K562 (cell line): ENCODE measurements around the gene ADAT2. TPM values are rescaled to one million over a fixed set of nuclear protein-coding genes. Genes with fewer than 3 reads are reported as not detected.

Experiments used
- ATAC-seq: fragments of 200-7000 bp; cut with Tn5 transposase; 3 replicates; pipeline ENCODE4 v1.9.1; 2020; ENCODE audit warnings: moderate library complexity
- BruUV-seq: library from RNA; stranded (reverse); fragments of 400-500 nt; replicated peaks from 2 replicates; lab custom pipeline; 2021; lab: Mats Ljungman, UMichigan
- CTCF ChIA-PET: fragments of 300-600 bp; formaldehyde crosslinking; extraction: SDS; loops from one replicate; lab custom pipeline; 2021; ENCODE audit warnings: low intra/inter-chr PET ratio; lab: Yijun Ruan, JAX
- POLR2A ChIA-PET: fragments of 300-600, 350-650 bp; sonication (Branson Sonifier 250); formaldehyde crosslinking; extraction: SDS; loops from one replicate; lab custom pipeline; 2021; ENCODE audit warnings: antibody characterized with exemption, inconsistent platforms; lab: Yijun Ruan, JAX
- DNase-seq, 4 experiments: peaks; one replicate each; pipeline versions ENCODE4 v3.0.0 to v3.0.0-alpha.2; 2011 to 2018; ENCODE audit warnings: low spot score in 3 of 4, mixed read lengths in 3 of 4; ENCODE audit errors: extremely low read depth in 1 of 4
- FAIRE-seq: peaks from 2 replicates; lab custom pipeline; 2011; peaks lifted over from hg19 to GRCh38; lab: Jason Lieb, UNC
- H2AFZ ChIP-seq: 2 replicates; pipeline ENCODE4 v1.6.0; 2011; ENCODE audit warnings: low read depth, low read length, control low read depth, inconsistent platforms
- H3K27ac ChIP-seq: fragments of 200-600 bp; 3 replicates; pipeline ENCODE4 v1.8.0; 2011; ENCODE audit warnings: low read depth, mild to moderate bottlenecking, control low read depth, inconsistent platforms, low read length, moderate library complexity, mixed read lengths; ENCODE audit errors: extremely low read depth
- H3K27me3 ChIP-seq, 2 experiments: fragments of 300-600 bp in 1 of 2; 2 replicates in 1 of 2; 3 replicates in 1 of 2; pipeline versions ENCODE4 v1.6.0 to v1.8.0; 2011; ENCODE audit warnings: inconsistent platforms in 2 of 2, low read length in 2 of 2, mild to moderate bottlenecking in 1 of 2, mixed read lengths in 1 of 2, moderate library complexity in 1 of 2; ENCODE audit not compliant: control insufficient read depth in 2 of 2, insufficient read depth in 2 of 2
- H3K36me3 ChIP-seq: fragments of 300-600 bp; 3 replicates; pipeline ENCODE4 v1.8.0; 2011; ENCODE audit warnings: mild to moderate bottlenecking, low read length, inconsistent platforms; ENCODE audit not compliant: control insufficient read depth, insufficient read depth
- H3K4me1 ChIP-seq, 2 experiments: fragments of 200-600 bp in 1 of 2; replicated peaks in 1 of 2; 2 replicates in 1 of 2; 3 replicates in 1 of 2; pipeline versions ENCODE4 v1.5.1 to v1.8.0; 2011; ENCODE audit warnings: inconsistent platforms in 2 of 2, low read length in 2 of 2, mild to moderate bottlenecking in 1 of 2, mixed read lengths in 1 of 2, moderate library complexity in 1 of 2; ENCODE audit not compliant: control insufficient read depth in 2 of 2, insufficient read depth in 2 of 2
- H3K4me2 ChIP-seq: 2 replicates; pipeline ENCODE4 v1.6.1; 2011; ENCODE audit warnings: low read length, control low read depth, inconsistent platforms, mixed read lengths; ENCODE audit not compliant: insufficient read depth
- H3K4me3 ChIP-seq: fragments of 200-600 bp; sonication (generic), shearing (Covaris generic); 2 replicates; pipeline ENCODE4 v1.5.1; 2016; ENCODE audit warnings: control low read depth, inconsistent platforms
- H3K79me2 ChIP-seq: fragments of 200-600 bp; 3 replicates; pipeline ENCODE4 v1.8.0; 2011; ENCODE audit warnings: low read length, inconsistent platforms; ENCODE audit not compliant: control insufficient read depth, insufficient read depth
- H3K9ac ChIP-seq, 2 experiments: 2 replicates each; pipeline versions ENCODE4 v1.6.0 to v1.6.1; 2011; ENCODE audit warnings: low read depth in 2 of 2, low read length in 2 of 2, control low read depth in 1 of 2, inconsistent platforms in 1 of 2, mild to moderate bottlenecking in 1 of 2, mixed read lengths in 1 of 2; ENCODE audit not compliant: insufficient read depth in 1 of 2
- H3K9me1 ChIP-seq: one replicate; pipeline ENCODE4 v1.6.0; 2011; ENCODE audit warnings: inconsistent platforms, mild to moderate bottlenecking, low read length, moderate library complexity; ENCODE audit not compliant: control insufficient read depth, insufficient read depth
- H3K9me3 ChIP-seq: replicated peaks from 2 replicates; pipeline ENCODE4 v1.5.1; 2011; ENCODE audit warnings: low read depth, low read length, inconsistent platforms; ENCODE audit not compliant: control insufficient read depth, insufficient read depth
- H4K20me1 ChIP-seq: replicated peaks from 2 replicates; pipeline ENCODE4 v1.6.1; 2011; ENCODE audit warnings: low read length, inconsistent platforms, mixed read lengths; ENCODE audit not compliant: control insufficient read depth, insufficient read depth
- ARID1B ChIP-seq: fragments of 450-650 bp; IDR thresholded peaks from 2 replicates; pipeline ENCODE4 v1.6.1; 2016; ENCODE audit warnings: antibody characterized with exemption, mild to moderate bottlenecking, inconsistent platforms
- FOXP1 ChIP-seq: sonication (generic); formaldehyde crosslinking; IDR thresholded peaks from 2 replicates; pipeline ENCODE4 v1.8.0; 2022; ENCODE audit warnings: mild to moderate bottlenecking, missing genetic modification reagents
- HNRNPH1 ChIP-seq: fragments of 200-400 bp; formaldehyde crosslinking; optimal IDR thresholded peaks from 2 replicates; pipeline ENCODE3; 2017; ENCODE audit warnings: low read depth, mild to moderate bottlenecking, low read length, moderate library complexity
- LEF1 ChIP-seq: fragments of 450-650 bp; IDR thresholded peaks from 2 replicates; pipeline ENCODE4 v1.6.1; 2016; ENCODE audit warnings: mild to moderate bottlenecking
- MEF2D ChIP-seq: conservative IDR thresholded peaks from 2 replicates; pipeline ENCODE4 v1.6.1; 2016; ENCODE audit warnings: low read depth, missing genetic modification characterization, missing compliant biosample characterization
- MYNN ChIP-seq, 2 experiments: sonication (generic); formaldehyde crosslinking in 1 of 2; IDR thresholded peaks; 2 replicates each; pipeline versions ENCODE4 v1.5.0 to v1.6.1; 2016 to 2020; ENCODE audit warnings: antibody characterized with exemption in 1 of 2, missing genetic modification reagents in 1 of 2
- NCOR1 ChIP-seq: fragments of 450-650 bp; IDR thresholded peaks from 2 replicates; pipeline ENCODE4 v1.6.1; 2016; ENCODE audit warnings: mild to moderate bottlenecking, moderate library complexity
- NEUROD1 ChIP-seq: fragments of 150-350 bp; IDR thresholded peaks from 2 replicates; pipeline ENCODE4 v1.6.1; 2014; ENCODE audit warnings: borderline replicate concordance, low read length, low read depth; ENCODE audit not compliant: partially characterized antibody
- ZNF124 ChIP-seq: sonication (generic); formaldehyde crosslinking; IDR thresholded peaks from 2 replicates; pipeline ENCODE4 v1.8.1; 2022; ENCODE audit warnings: missing genetic modification reagents
- ZSCAN32 ChIP-seq: fragments of 450-650 bp; formaldehyde crosslinking; IDR thresholded peaks from 2 replicates; pipeline ENCODE4 v1.4.0; 2020; ENCODE audit warnings: mild to moderate bottlenecking, moderate library complexity
- WGBS: fragments of 100-300 bp; shearing (Covaris generic); methylation state at CpG from one replicate; pipeline ENCODE4 v1.1.6; 2016; ENCODE audit warnings: low coverage, mixed read lengths; ENCODE audit not compliant: insufficient coverage; ENCODE audit errors: missing lambda C conversion rate; 5-methylcytosine and 5-hydroxymethylcytosine counted together
- in situ Hi-C: fragments of 300-500 bp; cut with MboI; formaldehyde crosslinking; loops from 4 replicates; pipeline ENCODE4 v1.15.0; 2018; ENCODE audit warnings: inconsistent platforms, mixed read lengths
- intact Hi-C: fragments of 100-400 bp; cut with micrococcal nuclease; formaldehyde crosslinking; loops from 2 replicates; pipeline ENCODE4 v1.14.2; 2022
- polyA plus RNA-seq, 8 experiments: library from polyadenylated mRNA; depleted of rRNA in 4 of 8; stranded (reverse) in 5 of 8; unstranded in 3 of 8; fragments of >200 nt; fragmentation: Nextera tagmentation in 2 of 8; fragmentation: Illumina TruSeq in 1 of 8; extraction: Ambion mirVana in 2 of 8; extraction: Trizol in 1 of 8; gene quantifications; 2 replicates each; pipeline versions ENCODE4 v1.2.1 to v1.2.3, GENCODE V29; 2011 to 2014; ENCODE audit warnings: inconsistent platforms in 1 of 8, missing spikeins in 1 of 8
- total RNA-seq, 7 experiments: library from RNA; depleted of rRNA in 6 of 7; stranded (reverse); fragments of >200 nt in 6 of 7; fragmentation: Illumina TruSeq in 2 of 7; extraction: Trizol in 2 of 7; gene quantifications; 2 replicates each; pipeline versions ENCODE4 v1.2.1 to v1.2.3, GENCODE V29; 2011 to 2021; ENCODE audit warnings: low replicate concordance in 1 of 7
- TF ChIP-seq, protein P1 (sequence below): fragments of 250-450 bp; sonication (Bioruptor Pico); IDR thresholded peaks from 2 replicates; pipeline ENCODE4 v1.4.0; 2020; ENCODE audit warnings: mild to moderate bottlenecking, moderate library complexity
- TF ChIP-seq, protein P2 (sequence below), 3 experiments: IDR thresholded peaks in 2 of 3; conservative IDR thresholded peaks in 1 of 3; 2 replicates each; pipeline ENCODE4 v1.5.1; 2011 to 2012; ENCODE audit warnings: low read length in 3 of 3, mild to moderate bottlenecking in 3 of 3, control low read depth in 2 of 3, improper control_type of control experiment in 1 of 3, inconsistent platforms in 1 of 3, low read depth in 1 of 3, mixed read lengths in 1 of 3, moderate library complexity in 1 of 3; ENCODE audit not compliant: insufficient read depth in 2 of 3
- TF ChIP-seq, protein P3 (sequence below): fragments of 250-450 bp; sonication (Bioruptor Pico); IDR thresholded peaks from 2 replicates; pipeline ENCODE4 v1.8.0; 2021; ENCODE audit warnings: moderate library complexity, mild to moderate bottlenecking, inconsistent platforms

ADAT2 gene
- total and polyA plus RNA-seq, 9 of the 15 experiments (the other 6 are each of a cell fraction or from before 2014, with no cell fraction given), result 13.0 to 62.5 (median 31.7) TPM

DNA sequence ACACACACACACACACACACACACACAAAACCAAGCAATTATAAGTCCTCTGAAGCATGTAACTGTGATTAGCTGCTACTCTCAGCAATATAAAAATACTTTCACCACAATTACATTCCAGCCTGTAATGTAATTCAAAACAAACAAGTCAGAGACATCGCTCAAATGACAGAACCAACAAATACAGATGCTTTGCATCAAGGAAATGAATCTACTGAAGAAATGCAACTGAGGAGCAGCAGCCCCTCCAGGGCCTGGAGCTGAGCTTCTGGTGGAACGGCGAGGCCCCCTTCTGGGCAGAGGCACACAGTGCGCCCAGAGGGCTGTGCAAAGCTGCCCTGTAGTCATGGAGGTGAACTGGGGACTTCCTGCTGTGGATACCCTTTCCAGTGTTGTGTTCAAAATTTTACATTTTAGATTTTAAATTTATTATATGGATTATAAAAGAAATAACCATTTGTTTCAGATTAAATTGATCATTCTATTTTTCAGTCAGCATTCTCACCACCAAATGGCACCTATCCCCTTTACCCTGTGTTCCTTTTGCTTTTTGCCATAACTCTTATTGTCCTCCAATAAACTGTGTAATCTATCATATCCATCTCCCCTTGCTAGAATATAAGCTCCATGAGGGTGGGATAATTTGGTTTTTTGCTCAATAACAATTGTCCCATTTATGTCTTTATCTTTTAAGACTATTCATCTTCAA, 23.2 kb downstream of the ADAT2 start (continued):
- TF ChIP-seq MYNN (IDR thresholded peaks at IDR 0.05), result peak; percentile 64; the same call in 1 of the 2 replicates
- TF ChIP-seq MYNN (CRISPR knock-in tag; IDR thresholded peaks at IDR 0.05), result no peak
- no peak for TF ChIP-seq NCOR1
- TF ChIP-seq FOXP1 (CRISPR knock-in tag), result no peak

DNA sequence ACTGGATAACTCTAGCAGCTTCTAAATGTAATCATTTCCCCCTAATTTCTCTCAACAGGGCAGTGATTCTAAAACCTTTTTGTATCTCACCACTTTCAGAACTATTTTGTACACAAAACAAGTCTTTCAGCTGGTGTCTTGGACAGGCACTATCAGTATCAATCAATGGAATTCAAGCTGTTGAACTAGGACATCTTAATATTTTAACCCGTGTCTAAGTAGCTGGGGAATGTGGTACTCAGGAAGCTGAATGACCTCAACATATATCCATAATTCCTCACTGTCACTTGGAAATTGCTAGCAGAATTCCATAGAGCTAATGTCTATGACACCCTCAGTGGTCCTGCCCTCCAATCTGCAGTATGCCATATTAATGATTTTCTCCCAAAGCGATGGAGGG, 24.5 kb downstream of the ADAT2 start:
- H3K36me3 ChIP-seq, result peaks cover 68% of the 10 kb centered on the region
- H3K27me3 ChIP-seq, result no peaks in the 10 kb centered on the region
- no peaks in the 10 kb centered on the region for H3K9me1 ChIP-seq
- H3K9me3 ChIP-seq, result no peaks in the 10 kb centered on the region
- CTCF ChIA-PET, result interaction anchor here (0.5 to 1.9 kb wide), 5 partner anchors 15 to 951 kb away, joined by 3 to 10 read pairs (median 4); no protein-coding TSS in a partner anchor
- H2AFZ ChIP-seq, result no peak overlapping the region
- no peak overlapping the region for H3K27ac ChIP-seq
- no peaks in the 10 kb centered on the region for H3K4me1 ChIP-seq
- H4K20me1 ChIP-seq, result no peaks in the 10 kb centered on the region
- no peak for ATAC-seq
- no peaks in the 10 kb centered on the region for H3K79me2 ChIP-seq
- H3K4me2 ChIP-seq, result no peak overlapping the region
- no peak overlapping the region for H3K4me3 ChIP-seq
- intact Hi-C loops, result loop anchor here (10.0 kb wide), 1 partner anchor 951 kb away; no protein-coding TSS in a partner anchor
- 88% methylated on average over 2 of the region's 2 CpGs for WGBS
- no peak overlapping the region for H3K9ac ChIP-seq
- FAIRE-seq, result no peak
- in situ Hi-C loops, result loop anchor here (10.0 kb wide), 1 partner anchor 951 kb away; no protein-coding TSS in a partner anchor
- POLR2A ChIA-PET, result interaction anchor here (0.6 to 1.2 kb wide), 3 partner anchors 30 to 506 kb away, joined by 3 to 4 read pairs (median 3); no protein-coding TSS in a partner anchor
- BruUV-seq, result no TSS peak
- DNase-seq, result no peak
- TF ChIP-seq, protein P1, sequence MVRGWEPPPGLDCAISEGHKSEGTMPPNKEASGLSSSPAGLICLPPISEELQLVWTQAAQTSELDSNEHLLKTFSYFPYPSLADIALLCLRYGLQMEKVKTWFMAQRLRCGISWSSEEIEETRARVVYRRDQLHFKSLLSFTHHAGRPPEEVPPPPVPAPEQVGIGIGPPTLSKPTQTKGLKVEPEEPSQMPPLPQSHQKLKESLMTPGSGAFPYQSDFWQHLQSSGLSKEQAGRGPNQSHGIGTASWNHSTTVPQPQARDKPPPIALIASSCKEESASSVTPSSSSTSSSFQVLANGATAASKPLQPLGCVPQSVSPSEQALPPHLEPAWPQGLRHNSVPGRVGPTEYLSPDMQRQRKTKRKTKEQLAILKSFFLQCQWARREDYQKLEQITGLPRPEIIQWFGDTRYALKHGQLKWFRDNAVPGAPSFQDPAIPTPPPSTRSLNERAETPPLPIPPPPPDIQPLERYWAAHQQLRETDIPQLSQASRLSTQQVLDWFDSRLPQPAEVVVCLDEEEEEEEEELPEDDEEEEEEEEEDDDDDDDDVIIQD, result no peak
- TF ChIP-seq ZNF124 (CRISPR knock-in tag) (no peak), NEUROD1 (no peak), ZSCAN32 (CRISPR knock-in tag) (no peak), MEF2D (tag) (no peak), LEF1 (no peak), ARID1B (no peak), HNRNPH1 (no peak)
- TF ChIP-seq, protein P2, sequence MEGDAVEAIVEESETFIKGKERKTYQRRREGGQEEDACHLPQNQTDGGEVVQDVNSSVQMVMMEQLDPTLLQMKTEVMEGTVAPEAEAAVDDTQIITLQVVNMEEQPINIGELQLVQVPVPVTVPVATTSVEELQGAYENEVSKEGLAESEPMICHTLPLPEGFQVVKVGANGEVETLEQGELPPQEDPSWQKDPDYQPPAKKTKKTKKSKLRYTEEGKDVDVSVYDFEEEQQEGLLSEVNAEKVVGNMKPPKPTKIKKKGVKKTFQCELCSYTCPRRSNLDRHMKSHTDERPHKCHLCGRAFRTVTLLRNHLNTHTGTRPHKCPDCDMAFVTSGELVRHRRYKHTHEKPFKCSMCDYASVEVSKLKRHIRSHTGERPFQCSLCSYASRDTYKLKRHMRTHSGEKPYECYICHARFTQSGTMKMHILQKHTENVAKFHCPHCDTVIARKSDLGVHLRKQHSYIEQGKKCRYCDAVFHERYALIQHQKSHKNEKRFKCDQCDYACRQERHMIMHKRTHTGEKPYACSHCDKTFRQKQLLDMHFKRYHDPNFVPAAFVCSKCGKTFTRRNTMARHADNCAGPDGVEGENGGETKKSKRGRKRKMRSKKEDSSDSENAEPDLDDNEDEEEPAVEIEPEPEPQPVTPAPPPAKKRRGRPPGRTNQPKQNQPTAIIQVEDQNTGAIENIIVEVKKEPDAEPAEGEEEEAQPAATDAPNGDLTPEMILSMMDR (IDR thresholded peaks at IDR 0.05 in 2 of 3, conservative IDR thresholded peaks at IDR 0.05 in 1 of 3; ENCODE audit: insufficient read depth in 2 of 3, low read depth in 1 of 3, low read length in 3 of 3), result no peak
- TF ChIP-seq, protein P3, sequence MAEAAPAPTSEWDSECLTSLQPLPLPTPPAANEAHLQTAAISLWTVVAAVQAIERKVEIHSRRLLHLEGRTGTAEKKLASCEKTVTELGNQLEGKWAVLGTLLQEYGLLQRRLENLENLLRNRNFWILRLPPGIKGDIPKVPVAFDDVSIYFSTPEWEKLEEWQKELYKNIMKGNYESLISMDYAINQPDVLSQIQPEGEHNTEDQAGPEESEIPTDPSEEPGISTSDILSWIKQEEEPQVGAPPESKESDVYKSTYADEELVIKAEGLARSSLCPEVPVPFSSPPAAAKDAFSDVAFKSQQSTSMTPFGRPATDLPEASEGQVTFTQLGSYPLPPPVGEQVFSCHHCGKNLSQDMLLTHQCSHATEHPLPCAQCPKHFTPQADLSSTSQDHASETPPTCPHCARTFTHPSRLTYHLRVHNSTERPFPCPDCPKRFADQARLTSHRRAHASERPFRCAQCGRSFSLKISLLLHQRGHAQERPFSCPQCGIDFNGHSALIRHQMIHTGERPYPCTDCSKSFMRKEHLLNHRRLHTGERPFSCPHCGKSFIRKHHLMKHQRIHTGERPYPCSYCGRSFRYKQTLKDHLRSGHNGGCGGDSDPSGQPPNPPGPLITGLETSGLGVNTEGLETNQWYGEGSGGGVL (CRISPR knock-in tag), result no peak
